ENCODE results near the gene ALPI. TPM values are rescaled to one million over a fixed set of nuclear protein-coding genes. Genes with fewer than 3 reads are reported as not detected.

ALPI gene
- total and polyA plus RNA-seq, 9 of the 15 experiments (the other 6 are each of a cell fraction or from before 2014, with no cell fraction given): not detected

DNA sequence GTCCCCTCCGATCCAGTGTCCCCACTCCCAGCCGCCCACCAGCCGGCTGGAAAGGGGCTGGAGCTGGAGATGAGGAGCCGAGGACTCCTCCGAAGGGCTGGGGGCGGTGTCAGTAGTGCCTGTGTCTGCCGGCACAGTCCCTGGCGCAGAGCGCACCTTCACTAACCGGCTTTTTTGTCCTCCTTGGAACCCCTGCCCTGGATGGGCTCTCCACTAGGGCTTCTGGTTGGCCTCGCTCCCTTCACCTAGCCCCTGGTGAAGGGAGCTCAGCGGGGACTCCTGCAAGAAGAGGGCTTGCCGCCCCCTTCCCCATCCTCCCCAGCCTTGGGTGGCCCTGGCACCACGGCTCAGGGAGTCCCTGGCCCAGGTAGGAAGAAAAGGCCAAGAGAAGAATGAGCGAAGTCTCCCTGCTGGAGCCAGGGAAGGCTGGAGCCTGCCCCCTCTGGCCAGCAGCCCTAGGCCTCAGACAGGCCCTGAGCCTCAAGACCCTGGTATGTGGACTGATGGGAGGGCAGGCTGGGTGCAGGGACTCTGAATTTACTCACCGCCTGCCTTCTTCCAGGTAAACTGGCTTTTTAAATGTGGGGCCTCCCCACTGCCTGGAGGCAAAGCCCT, 32.3 kb downstream of the ALPI start:
- H3K9ac ChIP-seq (ENCODE audit: insufficient read depth in 1 of 2, low read depth in 2 of 2, low read length in 2 of 2): no peak overlapping the region
- WGBS (ENCODE audit: insufficient coverage, low coverage, missing lambda C conversion rate): 13% methylated on average over 4 of the region's 16 CpGs
- no peak for ATAC-seq
- ChIA-PET CTCF (ENCODE audit: low intra/inter-chr PET ratio) (no interaction called here), POLR2A (no interaction called here)
- no peak overlapping the region for H3K4me2 ChIP-seq (ENCODE audit: insufficient read depth, low read length)
- peaks cover 0 to 13% of the 10 kb centered on the region in 2 experiments; a peak in 2 of 5 replicates for H3K27me3 ChIP-seq (ENCODE audit: control insufficient read depth in 2 of 2, insufficient read depth in 2 of 2, low read length in 2 of 2)
- TF ChIP-seq ZNF384 (IDR thresholded peaks at IDR 0.05; ENCODE audit: low read depth, low read length) (no peak), KHSRP (IDR thresholded peaks at IDR 0.05) (no peak), MYC (IDR thresholded peaks at IDR 0.05; ENCODE audit: low read depth, low read length) (no peak), MYC (CRISPR knock-in tag; IDR thresholded peaks at IDR 0.05; ENCODE audit: borderline replicate concordance, low read depth) (no peak), NR3C1 (CRISPR knock-in tag; IDR thresholded peaks at IDR 0.05) (no peak), ZNF165 (CRISPR knock-in tag; IDR thresholded peaks at IDR 0.05; ENCODE audit: borderline replicate concordance) (no peak), TCF7 (IDR thresholded peaks at IDR 0.05; ENCODE audit: borderline replicate concordance) (no peak)
- TF ChIP-seq, protein P1, sequence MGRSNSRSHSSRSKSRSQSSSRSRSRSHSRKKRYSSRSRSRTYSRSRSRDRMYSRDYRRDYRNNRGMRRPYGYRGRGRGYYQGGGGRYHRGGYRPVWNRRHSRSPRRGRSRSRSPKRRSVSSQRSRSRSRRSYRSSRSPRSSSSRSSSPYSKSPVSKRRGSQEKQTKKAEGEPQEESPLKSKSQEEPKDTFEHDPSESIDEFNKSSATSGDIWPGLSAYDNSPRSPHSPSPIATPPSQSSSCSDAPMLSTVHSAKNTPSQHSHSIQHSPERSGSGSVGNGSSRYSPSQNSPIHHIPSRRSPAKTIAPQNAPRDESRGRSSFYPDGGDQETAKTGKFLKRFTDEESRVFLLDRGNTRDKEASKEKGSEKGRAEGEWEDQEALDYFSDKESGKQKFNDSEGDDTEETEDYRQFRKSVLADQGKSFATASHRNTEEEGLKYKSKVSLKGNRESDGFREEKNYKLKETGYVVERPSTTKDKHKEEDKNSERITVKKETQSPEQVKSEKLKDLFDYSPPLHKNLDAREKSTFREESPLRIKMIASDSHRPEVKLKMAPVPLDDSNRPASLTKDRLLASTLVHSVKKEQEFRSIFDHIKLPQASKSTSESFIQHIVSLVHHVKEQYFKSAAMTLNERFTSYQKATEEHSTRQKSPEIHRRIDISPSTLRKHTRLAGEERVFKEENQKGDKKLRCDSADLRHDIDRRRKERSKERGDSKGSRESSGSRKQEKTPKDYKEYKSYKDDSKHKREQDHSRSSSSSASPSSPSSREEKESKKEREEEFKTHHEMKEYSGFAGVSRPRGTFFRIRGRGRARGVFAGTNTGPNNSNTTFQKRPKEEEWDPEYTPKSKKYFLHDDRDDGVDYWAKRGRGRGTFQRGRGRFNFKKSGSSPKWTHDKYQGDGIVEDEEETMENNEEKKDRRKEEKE (IDR thresholded peaks at IDR 0.05; ENCODE audit: borderline replicate concordance in 1 of 2, control insufficient read depth in 1 of 2, low read depth in 2 of 2, low read length in 1 of 2): no peak
- TF ChIP-seq, protein P2, sequence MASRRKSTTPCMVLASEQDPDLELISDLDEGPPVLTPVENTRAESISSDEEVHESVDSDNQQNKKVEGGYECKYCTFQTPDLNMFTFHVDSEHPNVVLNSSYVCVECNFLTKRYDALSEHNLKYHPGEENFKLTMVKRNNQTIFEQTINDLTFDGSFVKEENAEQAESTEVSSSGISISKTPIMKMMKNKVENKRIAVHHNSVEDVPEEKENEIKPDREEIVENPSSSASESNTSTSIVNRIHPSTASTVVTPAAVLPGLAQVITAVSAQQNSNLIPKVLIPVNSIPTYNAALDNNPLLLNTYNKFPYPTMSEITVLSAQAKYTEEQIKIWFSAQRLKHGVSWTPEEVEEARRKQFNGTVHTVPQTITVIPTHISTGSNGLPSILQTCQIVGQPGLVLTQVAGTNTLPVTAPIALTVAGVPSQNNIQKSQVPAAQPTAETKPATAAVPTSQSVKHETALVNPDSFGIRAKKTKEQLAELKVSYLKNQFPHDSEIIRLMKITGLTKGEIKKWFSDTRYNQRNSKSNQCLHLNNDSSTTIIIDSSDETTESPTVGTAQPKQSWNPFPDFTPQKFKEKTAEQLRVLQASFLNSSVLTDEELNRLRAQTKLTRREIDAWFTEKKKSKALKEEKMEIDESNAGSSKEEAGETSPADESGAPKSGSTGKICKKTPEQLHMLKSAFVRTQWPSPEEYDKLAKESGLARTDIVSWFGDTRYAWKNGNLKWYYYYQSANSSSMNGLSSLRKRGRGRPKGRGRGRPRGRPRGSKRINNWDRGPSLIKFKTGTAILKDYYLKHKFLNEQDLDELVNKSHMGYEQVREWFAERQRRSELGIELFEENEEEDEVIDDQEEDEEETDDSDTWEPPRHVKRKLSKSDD (conservative IDR thresholded peaks at IDR 0.05; ENCODE audit: low read length): no peak
- BruUV-seq (replicated peaks): no TSS peak
- no peaks in the 10 kb centered on the region for H3K9me3 ChIP-seq (replicated peaks; ENCODE audit: control insufficient read depth, insufficient read depth, low read depth, low read length)
- no peaks in the 10 kb centered on the region for H3K79me2 ChIP-seq (ENCODE audit: control insufficient read depth, insufficient read depth, low read length)
- intact Hi-C loops (cut with micrococcal nuclease): no loop called here
- no peaks in the 10 kb centered on the region for H3K4me1 ChIP-seq (replicated peaks in 1 of 2; ENCODE audit: control insufficient read depth in 2 of 2, insufficient read depth in 2 of 2, low read length in 2 of 2)
- H3K9me1 ChIP-seq (ENCODE audit: control insufficient read depth, insufficient read depth, low read length): no peaks in the 10 kb centered on the region
- H2AFZ ChIP-seq (ENCODE audit: low read depth, low read length): no peak overlapping the region
- in situ Hi-C loops (cut with MboI): no loop called here
- no peak overlapping the region for H3K27ac ChIP-seq (ENCODE audit: extremely low read depth, low read depth, low read length)
- no peaks in the 10 kb centered on the region for H3K36me3 ChIP-seq (ENCODE audit: control insufficient read depth, insufficient read depth, low read length)
- H3K4me3 ChIP-seq: no peak overlapping the region
- H4K20me1 ChIP-seq (replicated peaks; ENCODE audit: control insufficient read depth, insufficient read depth, low read length): no peaks in the 10 kb centered on the region
- no peak for DNase-seq (ENCODE audit: extremely low read depth in 1 of 4, low spot score in 3 of 4)
- no peak for FAIRE-seq

Data from K562 (cell line).